ENCODE measurements around the gene LRRFIP1.

GRCh38 chr2:237633061-237633561 is 5.7 kb downstream of the LRRFIP1 start:
- TF ChIP-seq EZH2 (optimal IDR thresholded peaks at IDR 0.05; ENCODE audit: low read depth, low read length) = no peak
- TF ChIP-seq CTCF (IDR thresholded peaks at IDR 0.05; ENCODE audit: low read length) = no peak
- no peak for TF ChIP-seq EZH2phosphoT487 (IDR thresholded peaks at IDR 0.05; ENCODE audit: low read length)

All from MM.1S (cell line).